Measurements from ENCODE around the gene SPC24. TPM values are rescaled to one million over a fixed set of nuclear protein-coding genes. Genes with fewer than 3 reads are reported as not detected.
"Not testable (repeated sequence)": the region's sequence is repeated elsewhere in the genome, so short reads cannot be mapped to it uniquely, and the experiment has no call there.

SPC24 gene
- total RNA-seq, 1 donor from 2014 or later = 12.0 TPM

GRCh38 chr19:11113140-11113708 lies 42.4 kb downstream of the SPC24 start:
- no peaks in the 10 kb centered on the region for H3K27me3 ChIP-seq (ENCODE audit: control insufficient read depth in 3 of 3, insufficient read depth in 3 of 3, low read length in 3 of 3)
- peaks cover 10 to 17% (median 12%) of the 10 kb centered on the region in 3 donors for H3K36me3 ChIP-seq (ENCODE audit: control insufficient read depth in 3 of 3, insufficient read depth in 3 of 3, low read length in 3 of 3)
- no peak overlapping the region for H3K27ac ChIP-seq (ENCODE audit: low read depth, low read length)
- H3K4me1 ChIP-seq (ENCODE audit: control insufficient read depth in 3 of 3, insufficient read depth in 3 of 3, low read length in 3 of 3) = no peaks in the 10 kb centered on the region
- no peaks in the 10 kb centered on the region for H3K9me3 ChIP-seq (ENCODE audit: control insufficient read depth in 3 of 3, low read length in 3 of 3)
- no peak overlapping the region for H3K9ac ChIP-seq (ENCODE audit: low read depth in 1 of 3, low read length in 3 of 3)
- H3K4me3 ChIP-seq (ENCODE audit: low read length in 3 of 3) = no peak overlapping the region

DNA sequence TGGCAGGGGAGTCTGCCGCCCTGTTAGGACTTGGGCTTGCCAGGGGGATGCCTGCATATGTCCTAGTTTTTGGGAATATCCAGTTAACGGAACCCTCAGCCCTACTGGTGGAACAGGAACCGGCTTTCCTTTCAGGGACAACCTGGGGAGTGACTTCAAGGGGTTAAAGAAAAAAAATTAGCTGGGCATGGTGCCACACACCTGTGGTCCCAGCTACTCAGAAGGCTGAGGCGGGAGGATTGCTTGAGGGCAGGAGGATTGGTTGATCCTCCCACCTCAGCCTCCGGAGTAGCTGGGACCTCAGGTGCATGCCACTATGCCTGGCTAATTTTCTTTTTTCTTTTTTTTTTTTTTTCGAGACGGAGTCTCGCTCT lies 43.8 kb downstream of the SPC24 start:
- no peak overlapping the region for H3K27ac ChIP-seq (ENCODE audit: low read depth, low read length)
- no peaks in the 10 kb centered on the region for H3K27me3 ChIP-seq (ENCODE audit: control insufficient read depth in 3 of 3, insufficient read depth in 3 of 3, low read length in 3 of 3)
- H3K9ac ChIP-seq (ENCODE audit: low read depth in 1 of 3, low read length in 3 of 3) = no peak overlapping the region
- H3K4me1 ChIP-seq (ENCODE audit: control insufficient read depth in 3 of 3, insufficient read depth in 3 of 3, low read length in 3 of 3) = no peaks in the 10 kb centered on the region
- H3K9me3 ChIP-seq (ENCODE audit: control insufficient read depth in 3 of 3, low read length in 3 of 3) = no peaks in the 10 kb centered on the region
- no peak overlapping the region for H3K4me3 ChIP-seq (ENCODE audit: low read length in 3 of 3)
- peaks cover 13 to 16% (median 14%) of the 10 kb centered on the region in 3 donors for H3K36me3 ChIP-seq (ENCODE audit: control insufficient read depth in 3 of 3, insufficient read depth in 3 of 3, low read length in 3 of 3)

DNA sequence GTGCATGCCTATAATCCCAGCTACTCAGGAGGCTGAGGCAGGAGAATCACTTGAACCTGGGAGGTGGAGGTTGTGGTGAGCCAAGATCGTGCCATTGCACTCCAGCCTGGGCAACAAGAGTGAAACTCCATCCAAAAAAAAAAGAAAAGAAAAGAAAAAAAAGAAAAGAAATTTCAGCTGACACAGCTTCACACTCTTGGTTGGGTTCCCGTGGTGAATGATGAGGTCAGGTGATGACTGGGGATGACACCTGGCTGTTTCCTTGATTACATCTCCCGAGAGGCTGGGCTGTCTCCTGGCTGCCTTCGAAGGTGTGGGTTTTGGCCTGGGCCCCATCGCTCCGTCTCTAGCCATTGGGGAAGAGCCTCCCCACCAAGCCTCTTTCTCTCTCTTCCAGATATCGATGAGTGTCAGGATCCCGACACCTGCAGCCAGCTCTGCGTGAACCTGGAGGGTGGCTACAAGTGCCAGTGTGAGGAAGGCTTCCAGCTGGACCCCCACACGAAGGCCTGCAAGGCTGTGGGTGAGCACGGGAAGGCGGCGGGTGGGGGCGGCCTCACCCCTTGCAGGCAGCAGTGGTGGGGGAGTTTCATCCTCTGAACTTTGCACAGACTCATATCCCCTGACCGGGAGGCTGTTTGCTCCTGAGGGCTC lies 44.3 kb downstream of the SPC24 start:
- Histone ChIP-seq H3K4me1 (ENCODE audit: control insufficient read depth in 3 of 3, insufficient read depth in 3 of 3, low read length in 3 of 3) (no peaks in the 10 kb centered on the region), H3K27ac (ENCODE audit: low read depth, low read length) (no peak overlapping the region), H3K36me3 (ENCODE audit: control insufficient read depth in 3 of 3, insufficient read depth in 3 of 3, low read length in 3 of 3) (peaks cover 14 to 17% (median 17%) of the 10 kb centered on the region in 3 donors), H3K9me3 (ENCODE audit: control insufficient read depth in 3 of 3, low read length in 3 of 3) (no peaks in the 10 kb centered on the region), H3K4me3 (ENCODE audit: low read length in 3 of 3) (no peak overlapping the region), H3K9ac (ENCODE audit: low read depth in 1 of 3, low read length in 3 of 3) (no peak overlapping the region), H3K27me3 (ENCODE audit: control insufficient read depth in 3 of 3, insufficient read depth in 3 of 3, low read length in 3 of 3) (no peaks in the 10 kb centered on the region)

GRCh38 chr19:11108746-11109145 lies 46.8 kb downstream of the SPC24 start:
- Histone ChIP-seq H3K9ac (ENCODE audit: low read depth in 1 of 3, low read length in 3 of 3) (no peak overlapping the region), H3K36me3 (ENCODE audit: control insufficient read depth in 3 of 3, insufficient read depth in 3 of 3, low read length in 3 of 3) (peaks cover 10 to 20% (median 16%) of the 10 kb centered on the region in 3 donors)

GRCh38 chr19:11106477-11106876 lies 49.1 kb downstream of the SPC24 start:
- no peak overlapping the region for H3K27ac ChIP-seq (ENCODE audit: low read depth, low read length)
- no peaks in the 10 kb centered on the region for H3K9me3 ChIP-seq (ENCODE audit: control insufficient read depth in 3 of 3, low read length in 3 of 3)
- H3K36me3 ChIP-seq (ENCODE audit: control insufficient read depth in 3 of 3, insufficient read depth in 3 of 3, low read length in 3 of 3) = peaks cover 9 to 23% (median 10%) of the 10 kb centered on the region in 3 donors

More at GRCh38 chr19:11108746-11109145, 46.8 kb downstream of the SPC24 start:
- Histone ChIP-seq H3K4me3 (ENCODE audit: low read length in 3 of 3) (no peak overlapping the region), H3K9me3 (ENCODE audit: control insufficient read depth in 3 of 3, low read length in 3 of 3) (no peaks in the 10 kb centered on the region), H3K27ac (ENCODE audit: low read depth, low read length) (no peak overlapping the region), H3K27me3 (ENCODE audit: control insufficient read depth in 3 of 3, insufficient read depth in 3 of 3, low read length in 3 of 3) (peaks cover 0 to 5% (median 0%) of the 10 kb centered on the region in 3 donors), H3K4me1 (ENCODE audit: control insufficient read depth in 3 of 3, insufficient read depth in 3 of 3, low read length in 3 of 3) (no peaks in the 10 kb centered on the region)

GRCh38 chr19:11105014-11105636 lies 50.5 kb downstream of the SPC24 start:
- peaks cover 9 to 20% (median 10%) of the 10 kb centered on the region in 3 donors for H3K36me3 ChIP-seq (ENCODE audit: control insufficient read depth in 3 of 3, insufficient read depth in 3 of 3, low read length in 3 of 3)

More at GRCh38 chr19:11106477-11106876, 49.1 kb downstream of the SPC24 start:
- H3K4me1 ChIP-seq (ENCODE audit: control insufficient read depth in 3 of 3, insufficient read depth in 3 of 3, low read length in 3 of 3) = no peaks in the 10 kb centered on the region
- peaks cover 0 to 11% (median 5%) of the 10 kb centered on the region in 3 donors for H3K27me3 ChIP-seq (ENCODE audit: control insufficient read depth in 3 of 3, insufficient read depth in 3 of 3, low read length in 3 of 3)
- no peak overlapping the region for H3K4me3 ChIP-seq (ENCODE audit: low read length in 3 of 3)
- H3K9ac ChIP-seq (ENCODE audit: low read depth in 1 of 3, low read length in 3 of 3) = no peak overlapping the region

DNA sequence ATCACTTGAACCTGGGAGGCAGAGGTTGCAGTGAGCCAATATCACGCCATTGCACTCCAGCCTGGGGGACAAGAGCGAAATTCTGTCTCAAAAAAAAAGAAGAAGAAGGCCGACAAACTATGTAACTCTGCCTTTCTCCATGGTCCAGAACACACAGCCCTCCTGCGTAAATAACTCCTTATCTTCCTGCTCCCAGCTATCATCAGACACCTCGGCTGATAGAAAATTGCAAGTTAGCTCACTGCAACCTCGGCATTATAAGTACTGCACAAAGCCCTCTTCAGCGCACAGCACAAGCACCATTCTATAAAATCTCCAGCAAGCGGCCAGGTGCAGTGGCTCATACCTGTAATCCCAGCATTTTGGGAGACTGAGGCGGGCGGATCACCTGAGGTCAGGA lies 51.9 kb downstream of the SPC24 start:
- not testable (repeated sequence) for H3K9ac ChIP-seq (ENCODE audit: low read depth in 1 of 3, low read length in 3 of 3); H3K4me3 ChIP-seq (ENCODE audit: low read length in 3 of 3); H3K27ac ChIP-seq (ENCODE audit: low read depth, low read length); H3K9me3 ChIP-seq (ENCODE audit: control insufficient read depth in 3 of 3, low read length in 3 of 3); H3K4me1 ChIP-seq (ENCODE audit: control insufficient read depth in 3 of 3, insufficient read depth in 3 of 3, low read length in 3 of 3)
- H3K27me3 ChIP-seq (ENCODE audit: control insufficient read depth in 3 of 3, insufficient read depth in 3 of 3, low read length in 3 of 3) = peaks cover 0 to 11% (median 5%) of the 10 kb centered on the region in 3 donors
- H3K36me3 ChIP-seq (ENCODE audit: control insufficient read depth in 3 of 3, insufficient read depth in 3 of 3, low read length in 3 of 3) = peaks cover 9 to 20% (median 9%) of the 10 kb centered on the region in 3 donors

More at GRCh38 chr19:11105014-11105636, 50.5 kb downstream of the SPC24 start:
- Histone ChIP-seq H3K9me3 (ENCODE audit: control insufficient read depth in 3 of 3, low read length in 3 of 3) (no peaks in the 10 kb centered on the region), H3K9ac (ENCODE audit: low read depth in 1 of 3, low read length in 3 of 3) (no peak overlapping the region), H3K4me3 (ENCODE audit: low read length in 3 of 3) (no peak overlapping the region), H3K4me1 (ENCODE audit: control insufficient read depth in 3 of 3, insufficient read depth in 3 of 3, low read length in 3 of 3) (no peaks in the 10 kb centered on the region), H3K27ac (ENCODE audit: low read depth, low read length) (no peak overlapping the region), H3K27me3 (ENCODE audit: control insufficient read depth in 3 of 3, insufficient read depth in 3 of 3, low read length in 3 of 3) (peaks cover 0 to 11% (median 5%) of the 10 kb centered on the region in 3 donors)

DNA sequence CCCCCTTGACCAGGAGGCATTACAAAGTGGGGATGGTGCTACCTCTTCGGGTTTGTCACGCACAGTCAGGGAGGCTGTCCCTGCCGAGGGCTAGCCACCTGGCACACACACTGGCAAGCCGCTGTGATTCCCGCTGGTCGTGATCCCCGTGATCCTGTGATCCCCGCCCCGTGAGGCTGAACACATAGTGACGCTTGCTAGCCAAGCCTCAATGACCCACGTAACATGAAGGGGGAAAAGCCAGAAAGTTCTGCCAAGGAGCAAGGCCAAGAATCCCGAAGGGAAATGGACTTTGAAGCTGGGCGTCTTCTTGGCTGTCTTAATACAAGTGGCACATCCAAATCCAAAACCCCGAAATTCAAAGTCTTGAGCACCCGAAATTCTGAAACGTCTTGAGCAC lies 52.6 kb downstream of the SPC24 start:
- Histone ChIP-seq H3K27ac (ENCODE audit: low read depth, low read length) (no peak overlapping the region), H3K4me1 (ENCODE audit: control insufficient read depth in 3 of 3, insufficient read depth in 3 of 3, low read length in 3 of 3) (no peaks in the 10 kb centered on the region), H3K27me3 (ENCODE audit: control insufficient read depth in 3 of 3, insufficient read depth in 3 of 3, low read length in 3 of 3) (peaks cover 2 to 11% (median 5%) of the 10 kb centered on the region in 3 donors), H3K36me3 (ENCODE audit: control insufficient read depth in 3 of 3, insufficient read depth in 3 of 3, low read length in 3 of 3) (peaks cover 6 to 20% (median 9%) of the 10 kb centered on the region in 3 donors), H3K9me3 (ENCODE audit: control insufficient read depth in 3 of 3, low read length in 3 of 3) (peaks cover 0 to 2% (median 0%) of the 10 kb centered on the region in 3 donors), H3K9ac (ENCODE audit: low read depth in 1 of 3, low read length in 3 of 3) (no peak overlapping the region), H3K4me3 (ENCODE audit: low read length in 3 of 3) (no peak overlapping the region)

- Histone ChIP-seq H3K27me3 (ENCODE audit: control insufficient read depth in 3 of 3, insufficient read depth in 3 of 3, low read length in 3 of 3) (peaks cover 2 to 11% (median 8%) of the 10 kb centered on the region in 3 donors), H3K9me3 (ENCODE audit: control insufficient read depth in 3 of 3, low read length in 3 of 3) (peaks cover 0 to 2% (median 0%) of the 10 kb centered on the region in 3 donors), H3K36me3 (ENCODE audit: control insufficient read depth in 3 of 3, insufficient read depth in 3 of 3, low read length in 3 of 3) (peaks cover 2 to 13% (median 5%) of the 10 kb centered on the region in 3 donors), H3K27ac (ENCODE audit: low read depth, low read length) (no peak overlapping the region), H3K4me3 (ENCODE audit: low read length in 3 of 3) (no peak overlapping the region), H3K4me1 (ENCODE audit: control insufficient read depth in 3 of 3, insufficient read depth in 3 of 3, low read length in 3 of 3) (peaks cover under 1 to 6% (median 2%) of the 10 kb centered on the region in 3 donors), H3K9ac (ENCODE audit: low read depth in 1 of 3, low read length in 3 of 3) (no peak overlapping the region)
These were observed 54.5 kb downstream of the SPC24 start for GRCh38 chr19:11101057-11101456.

- H3K27me3 ChIP-seq (ENCODE audit: control insufficient read depth in 3 of 3, insufficient read depth in 3 of 3, low read length in 3 of 3) = peaks cover 2 to 8% (median 8%) of the 10 kb centered on the region in 3 donors
- peaks cover 2 to 11% (median 2%) of the 10 kb centered on the region in 3 donors for H3K4me1 ChIP-seq (ENCODE audit: control insufficient read depth in 3 of 3, insufficient read depth in 3 of 3, low read length in 3 of 3)
- no peak overlapping the region for H3K4me3 ChIP-seq (ENCODE audit: low read length in 3 of 3)
- peaks cover 2 to 11% (median 2%) of the 10 kb centered on the region in 3 donors for H3K36me3 ChIP-seq (ENCODE audit: control insufficient read depth in 3 of 3, insufficient read depth in 3 of 3, low read length in 3 of 3)
- H3K9ac ChIP-seq (ENCODE audit: low read depth in 1 of 3, low read length in 3 of 3) = no peak overlapping the region
- peaks cover 0 to 2% (median 0%) of the 10 kb centered on the region in 3 donors for H3K9me3 ChIP-seq (ENCODE audit: control insufficient read depth in 3 of 3, low read length in 3 of 3)
- no peak overlapping the region for H3K27ac ChIP-seq (ENCODE audit: low read depth, low read length)
These were observed 55.5 kb downstream of the SPC24 start for GRCh38 chr19:11100049-11100448.
